Smooth muscle cell (in vitro differentiated cells): Measurements from ENCODE around the gene ASB2. TPM values are rescaled to one million over a fixed set of nuclear protein-coding genes. Genes with fewer than 3 reads are reported as not detected.

Source experiments
- DNase-seq: peaks from one replicate; lab custom pipeline; 2025; ENCODE audit not compliant: unreplicated experiment; lab: John Stamatoyannopoulos, UW
- H2AFZ ChIP-seq: fragments of 200-600 bp; sonication (generic); 2 replicates; pipeline ENCODE4 v1.6.0; 2016; ENCODE audit warnings: antibody characterized with exemption, low read depth, mild to moderate bottlenecking
- H3F3A ChIP-seq: fragments of 200-600 bp; sonication (generic); 2 replicates; pipeline ENCODE4 v1.6.0; 2017; ENCODE audit warnings: antibody characterized with exemption, low read depth
- H3K27ac ChIP-seq: fragments of 200-600 bp; sonication (generic); 2 replicates; pipeline ENCODE4 v1.5.1; 2016; ENCODE audit warnings: low read depth, mild to moderate bottlenecking
- H3K27me3 ChIP-seq: fragments of 200-600 bp; sonication (generic); 2 replicates; pipeline ENCODE4 v1.6.1; 2016; ENCODE audit warnings: low read depth, mild to moderate bottlenecking
- H3K36me3 ChIP-seq: fragments of 200-600 bp; sonication (generic); 2 replicates; pipeline ENCODE4 v1.5.1; 2016; ENCODE audit warnings: low read depth
- H3K4me1 ChIP-seq: fragments of 200-600 bp; sonication (generic); 2 replicates; pipeline ENCODE4 v1.5.1; 2016; ENCODE audit warnings: low read depth
- H3K4me2 ChIP-seq: fragments of 200-600 bp; sonication (generic); 2 replicates; pipeline ENCODE4 v1.6.0; 2016; ENCODE audit warnings: mild to moderate bottlenecking
- H3K4me3 ChIP-seq: fragments of 200-600 bp; sonication (generic); 2 replicates; pipeline ENCODE4 v1.5.1; 2016; ENCODE audit warnings: mild to moderate bottlenecking
- H3K79me2 ChIP-seq: fragments of 200-600 bp; sonication (generic); 2 replicates; pipeline ENCODE4 v1.6.0; 2016; ENCODE audit warnings: low read depth, mild to moderate bottlenecking
- H3K9ac ChIP-seq: fragments of 200-600 bp; sonication (generic); 2 replicates; pipeline ENCODE4 v1.6.0; 2016; ENCODE audit warnings: low read depth
- H3K9me3 ChIP-seq: fragments of 200-600 bp; sonication (generic); replicated peaks from 2 replicates; pipeline ENCODE4 v1.5.1; 2016; ENCODE audit warnings: low read depth
- H4K20me1 ChIP-seq: fragments of 200-600 bp; sonication (generic); 2 replicates; pipeline ENCODE4 v1.6.0; 2016; ENCODE audit warnings: low read depth
- WGBS: methylation state at CpG from one replicate; pipeline ENCODE4 v1.1.7; 2016; ENCODE audit warnings: low lambda C conversion rate; 5-methylcytosine and 5-hydroxymethylcytosine counted together
- polyA plus RNA-seq: library from polyadenylated mRNA; unstranded; fragments of >200 nt; fragmentation: Nextera tagmentation; extraction: Ambion mirVana; gene quantifications from 2 replicates; pipeline ENCODE4 v1.2.1, GENCODE V29; 2016
- total RNA-seq: library from RNA; depleted of rRNA; stranded (reverse); fragments of >200 nt; gene quantifications from 2 replicates; pipeline ENCODE4 v1.2.3, GENCODE V29; 2014
- TF ChIP-seq, protein P1 (sequence below): fragments of 200-600 bp; sonication (generic); IDR thresholded peaks from 2 replicates; pipeline ENCODE4 v1.5.1; 2017; ENCODE audit warnings: borderline replicate concordance, mild to moderate bottlenecking, antibody characterized with exemption; ENCODE audit not compliant: insufficient read depth, poor library complexity, severe bottlenecking

Gene ASB2
- total and polyA plus RNA-seq, 2 experiments from 2014 or later, result 0.99 TPM; not detected in 1

- no peak overlapping the region for H3K27ac ChIP-seq
- 94% methylated on average over 5 of the region's 5 CpGs for WGBS
- no peaks in the 10 kb centered on the region for H3K9me3 ChIP-seq
- no peaks in the 10 kb centered on the region for H4K20me1 ChIP-seq
- H2AFZ ChIP-seq, result no peak overlapping the region
- no peak overlapping the region for H3K4me2 ChIP-seq
- TF ChIP-seq, protein P1, sequence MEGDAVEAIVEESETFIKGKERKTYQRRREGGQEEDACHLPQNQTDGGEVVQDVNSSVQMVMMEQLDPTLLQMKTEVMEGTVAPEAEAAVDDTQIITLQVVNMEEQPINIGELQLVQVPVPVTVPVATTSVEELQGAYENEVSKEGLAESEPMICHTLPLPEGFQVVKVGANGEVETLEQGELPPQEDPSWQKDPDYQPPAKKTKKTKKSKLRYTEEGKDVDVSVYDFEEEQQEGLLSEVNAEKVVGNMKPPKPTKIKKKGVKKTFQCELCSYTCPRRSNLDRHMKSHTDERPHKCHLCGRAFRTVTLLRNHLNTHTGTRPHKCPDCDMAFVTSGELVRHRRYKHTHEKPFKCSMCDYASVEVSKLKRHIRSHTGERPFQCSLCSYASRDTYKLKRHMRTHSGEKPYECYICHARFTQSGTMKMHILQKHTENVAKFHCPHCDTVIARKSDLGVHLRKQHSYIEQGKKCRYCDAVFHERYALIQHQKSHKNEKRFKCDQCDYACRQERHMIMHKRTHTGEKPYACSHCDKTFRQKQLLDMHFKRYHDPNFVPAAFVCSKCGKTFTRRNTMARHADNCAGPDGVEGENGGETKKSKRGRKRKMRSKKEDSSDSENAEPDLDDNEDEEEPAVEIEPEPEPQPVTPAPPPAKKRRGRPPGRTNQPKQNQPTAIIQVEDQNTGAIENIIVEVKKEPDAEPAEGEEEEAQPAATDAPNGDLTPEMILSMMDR, result no peak
- H3K4me3 ChIP-seq, result no peak overlapping the region
- no peaks in the 10 kb centered on the region for H3K36me3 ChIP-seq
- no peaks in the 10 kb centered on the region for H3K79me2 ChIP-seq
- no peaks in the 10 kb centered on the region for H3F3A ChIP-seq
- no peaks in the 10 kb centered on the region for H3K27me3 ChIP-seq
- H3K4me1 ChIP-seq, result peaks cover under 1% of the 10 kb centered on the region
- H3K9ac ChIP-seq, result no peak overlapping the region
- DNase-seq, result no peak
Measured at GRCh38 chr14:93898731-93899130, 77.6 kb downstream of the ASB2 start.

DNA sequence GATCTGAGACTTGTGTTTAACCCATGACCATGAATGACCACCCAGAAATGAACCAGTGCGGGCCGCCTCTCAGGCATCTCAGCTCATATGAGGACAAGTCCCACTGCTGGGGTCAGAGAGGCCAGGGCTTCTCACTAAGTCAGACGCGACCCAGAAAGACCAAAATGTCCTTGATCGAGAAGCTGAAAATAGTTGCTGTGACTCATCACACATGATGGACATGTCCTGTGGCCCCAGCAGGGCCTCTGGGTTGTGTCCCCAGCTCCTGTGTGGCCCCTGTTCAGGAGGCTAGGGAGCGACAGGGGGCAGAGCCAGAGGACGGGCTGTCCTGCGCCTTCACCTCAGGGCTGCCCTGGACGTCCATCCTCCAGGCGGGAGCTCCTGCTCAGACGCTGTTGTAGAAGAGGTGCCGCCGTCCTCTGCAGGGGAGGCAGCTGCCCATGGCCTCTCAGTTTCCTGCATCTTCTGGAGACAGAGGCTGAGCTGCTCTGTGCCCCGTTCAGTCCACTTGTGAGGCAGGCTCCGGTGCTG, 78.2 kb downstream of the ASB2 start:
- H3K9me3 ChIP-seq, result no peaks in the 10 kb centered on the region
- no peaks in the 10 kb centered on the region for H4K20me1 ChIP-seq
- H3K27ac ChIP-seq, result no peak overlapping the region
- DNase-seq, result no peak
- H3K9ac ChIP-seq, result no peak overlapping the region
- no peaks in the 10 kb centered on the region for H3K36me3 ChIP-seq
- no peak overlapping the region for H3K4me2 ChIP-seq
- H2AFZ ChIP-seq, result no peak overlapping the region
- no peaks in the 10 kb centered on the region for H3K79me2 ChIP-seq
- WGBS, result 90% methylated on average over 15 of the region's 15 CpGs
- no peak overlapping the region for H3K4me3 ChIP-seq
- H3K27me3 ChIP-seq, result no peaks in the 10 kb centered on the region
- H3F3A ChIP-seq, result no peaks in the 10 kb centered on the region
- TF ChIP-seq, protein P1, result no peak
- peaks cover 7% of the 10 kb centered on the region for H3K4me1 ChIP-seq

DNA sequence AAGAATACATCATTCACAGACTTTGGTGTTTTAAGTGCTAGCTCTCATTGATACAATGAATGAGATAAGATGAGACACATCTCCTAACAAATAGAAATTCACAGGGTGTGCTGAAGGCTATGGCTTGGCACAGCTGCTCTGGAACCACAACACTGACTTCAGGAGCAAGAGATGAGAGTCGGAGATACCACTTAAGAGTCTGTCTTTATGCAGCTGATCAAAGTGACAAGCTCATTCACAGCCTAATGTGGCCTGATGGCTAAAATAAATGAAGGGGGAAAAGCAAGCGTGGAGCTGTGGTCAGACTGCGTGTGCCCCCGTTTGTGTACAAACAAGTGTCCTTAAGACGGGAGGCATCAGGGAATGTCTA, 78.9 kb downstream of the ASB2 start:
- no peak overlapping the region for H2AFZ ChIP-seq
- 90% methylated on average over 5 of the region's 5 CpGs for WGBS
- no peak overlapping the region for H3K9ac ChIP-seq
- no peaks in the 10 kb centered on the region for H3K79me2 ChIP-seq
- no peak overlapping the region for H3K4me2 ChIP-seq
- no peaks in the 10 kb centered on the region for H3K9me3 ChIP-seq
- H3K27me3 ChIP-seq, result no peaks in the 10 kb centered on the region
- peak overlapping the region; percentile 60 for H3K27ac ChIP-seq
- TF ChIP-seq, protein P1, result no peak
- no peaks in the 10 kb centered on the region for H4K20me1 ChIP-seq
- DNase-seq, result no peak
- no peak overlapping the region for H3K4me3 ChIP-seq
- no peaks in the 10 kb centered on the region for H3F3A ChIP-seq
- peaks cover 8% of the 10 kb centered on the region for H3K4me1 ChIP-seq
- no peaks in the 10 kb centered on the region for H3K36me3 ChIP-seq

- peaks cover 8% of the 10 kb centered on the region for H3K4me1 ChIP-seq
- H3K27ac ChIP-seq, result no peak overlapping the region
- no peak overlapping the region for H2AFZ ChIP-seq
- H3F3A ChIP-seq, result no peaks in the 10 kb centered on the region
- H4K20me1 ChIP-seq, result no peaks in the 10 kb centered on the region
- 87% methylated on average over 9 of the region's 9 CpGs for WGBS
- no peak overlapping the region for H3K4me3 ChIP-seq
- no peaks in the 10 kb centered on the region for H3K9me3 ChIP-seq
- no peak overlapping the region for H3K9ac ChIP-seq
- no peaks in the 10 kb centered on the region for H3K36me3 ChIP-seq
- TF ChIP-seq, protein P1, result no peak
- no peak for DNase-seq
- no peaks in the 10 kb centered on the region for H3K27me3 ChIP-seq
- H3K4me2 ChIP-seq, result no peak overlapping the region
- H3K79me2 ChIP-seq, result no peaks in the 10 kb centered on the region
Measured at GRCh38 chr14:93895023-93895604, 81.3 kb downstream of the ASB2 start.
